ENCODE measurements around the gene GRID1.

The GRID1 gene

DNA sequence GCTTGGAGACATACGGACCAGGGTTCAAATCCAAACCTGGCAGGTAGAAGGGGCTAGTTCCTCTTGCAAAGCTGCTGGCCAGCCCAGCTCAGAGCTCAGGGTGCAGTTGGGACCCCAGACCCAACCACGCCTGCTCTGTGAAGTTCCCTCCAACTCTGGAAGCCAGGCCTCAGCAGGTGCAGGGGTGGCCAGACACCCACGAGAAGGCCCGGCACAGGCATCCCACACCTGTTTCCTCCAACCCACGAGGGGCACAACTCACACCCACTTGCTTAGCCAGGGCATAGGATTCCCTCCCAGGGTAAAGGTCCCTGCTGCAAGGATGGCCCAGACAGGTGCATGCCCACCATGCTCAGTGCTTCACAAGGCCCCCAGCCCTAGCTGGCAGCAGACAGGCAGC, 262.4 kb downstream of the GRID1 start:
- TF ChIP-seq, protein P1, sequence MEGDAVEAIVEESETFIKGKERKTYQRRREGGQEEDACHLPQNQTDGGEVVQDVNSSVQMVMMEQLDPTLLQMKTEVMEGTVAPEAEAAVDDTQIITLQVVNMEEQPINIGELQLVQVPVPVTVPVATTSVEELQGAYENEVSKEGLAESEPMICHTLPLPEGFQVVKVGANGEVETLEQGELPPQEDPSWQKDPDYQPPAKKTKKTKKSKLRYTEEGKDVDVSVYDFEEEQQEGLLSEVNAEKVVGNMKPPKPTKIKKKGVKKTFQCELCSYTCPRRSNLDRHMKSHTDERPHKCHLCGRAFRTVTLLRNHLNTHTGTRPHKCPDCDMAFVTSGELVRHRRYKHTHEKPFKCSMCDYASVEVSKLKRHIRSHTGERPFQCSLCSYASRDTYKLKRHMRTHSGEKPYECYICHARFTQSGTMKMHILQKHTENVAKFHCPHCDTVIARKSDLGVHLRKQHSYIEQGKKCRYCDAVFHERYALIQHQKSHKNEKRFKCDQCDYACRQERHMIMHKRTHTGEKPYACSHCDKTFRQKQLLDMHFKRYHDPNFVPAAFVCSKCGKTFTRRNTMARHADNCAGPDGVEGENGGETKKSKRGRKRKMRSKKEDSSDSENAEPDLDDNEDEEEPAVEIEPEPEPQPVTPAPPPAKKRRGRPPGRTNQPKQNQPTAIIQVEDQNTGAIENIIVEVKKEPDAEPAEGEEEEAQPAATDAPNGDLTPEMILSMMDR (IDR thresholded peaks at IDR 0.05; ENCODE audit: poor library complexity, severe bottlenecking), result no peak
- DNase-seq (ENCODE audit: low spot score) (no peak), ATAC-seq (ENCODE audit: low read depth) (no peak)
- no peak overlapping the region for H3K27ac ChIP-seq (ENCODE audit: poor library complexity, severe bottlenecking)
- no peaks in the 10 kb centered on the region for H3K27me3 ChIP-seq (ENCODE audit: insufficient read depth, poor library complexity, severe bottlenecking)
- no peaks in the 10 kb centered on the region for H3K36me3 ChIP-seq (ENCODE audit: low read depth)
- no peak overlapping the region for H3K4me3 ChIP-seq (ENCODE audit: severe bottlenecking)
- no peaks in the 10 kb centered on the region for H3K9me3 ChIP-seq (ENCODE audit: severe bottlenecking)
- no peaks in the 10 kb centered on the region for H3K4me1 ChIP-seq (ENCODE audit: insufficient read depth, poor library complexity, severe bottlenecking)

DNA sequence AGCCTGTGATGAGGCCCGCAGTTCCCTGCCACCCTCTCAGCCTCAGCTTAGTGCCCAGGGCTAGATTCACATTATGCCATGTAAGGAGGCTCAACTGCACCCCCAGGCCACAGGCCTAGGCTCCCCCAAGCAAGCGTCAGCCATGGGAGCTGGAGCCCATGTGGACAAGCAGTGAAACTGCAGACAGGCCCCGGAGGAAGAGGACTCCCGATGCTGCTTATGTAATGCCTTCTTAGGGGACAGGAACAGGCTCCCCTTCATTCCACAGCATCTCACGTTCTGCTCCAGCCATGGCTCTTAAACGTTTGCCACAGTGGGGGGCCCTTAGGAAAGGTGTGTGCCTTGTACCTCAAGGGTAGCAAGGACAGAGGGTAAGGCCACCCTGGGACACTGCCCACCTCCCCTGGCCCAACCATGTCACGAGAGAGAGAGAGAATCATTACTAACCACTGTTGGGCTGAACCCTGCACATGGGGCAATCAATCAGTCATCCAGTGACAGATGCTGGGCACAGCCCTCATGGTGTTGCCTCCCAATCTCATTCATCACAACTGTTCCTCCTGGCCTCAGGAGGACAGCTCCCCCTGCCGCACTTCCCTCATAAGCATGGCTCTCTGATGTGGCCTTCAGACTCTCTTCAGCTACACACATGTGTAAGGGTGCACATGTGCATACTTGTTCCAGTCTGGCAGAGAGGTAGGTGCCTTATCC, 263.0 kb downstream of the GRID1 start:
- H3K4me3 ChIP-seq (ENCODE audit: severe bottlenecking), result no peak overlapping the region
- H3K27me3 ChIP-seq (ENCODE audit: insufficient read depth, poor library complexity, severe bottlenecking), result no peaks in the 10 kb centered on the region
- no peak overlapping the region for H3K27ac ChIP-seq (ENCODE audit: poor library complexity, severe bottlenecking)
- DNase-seq (ENCODE audit: low spot score) (no peak), ATAC-seq (ENCODE audit: low read depth) (no peak)
- no peaks in the 10 kb centered on the region for H3K36me3 ChIP-seq (ENCODE audit: low read depth)
- H3K4me1 ChIP-seq (ENCODE audit: insufficient read depth, poor library complexity, severe bottlenecking), result no peaks in the 10 kb centered on the region
- TF ChIP-seq, protein P1 (IDR thresholded peaks at IDR 0.05; ENCODE audit: poor library complexity, severe bottlenecking), result no peak
- H3K9me3 ChIP-seq (ENCODE audit: severe bottlenecking), result no peaks in the 10 kb centered on the region

DNA sequence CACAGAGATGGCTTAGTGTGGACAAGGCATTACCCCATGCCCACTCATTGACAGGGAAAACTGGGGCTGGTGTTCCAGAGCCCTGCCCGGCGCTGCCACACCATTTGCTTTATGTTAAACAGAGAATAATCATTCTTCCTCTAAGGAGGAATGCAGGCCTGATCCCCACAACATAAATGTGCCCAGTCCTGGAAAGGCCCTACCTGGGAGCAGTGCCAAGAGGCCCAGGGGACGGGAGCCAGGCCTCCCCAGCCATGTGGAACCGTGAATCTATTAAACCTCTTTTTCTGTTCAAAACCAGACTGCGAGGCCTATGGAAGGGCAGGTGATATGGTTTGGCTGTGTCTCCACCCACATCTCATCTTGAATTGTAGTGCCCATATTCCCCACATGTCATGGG, 264.1 kb downstream of the GRID1 start:
- TF ChIP-seq, protein P1 (IDR thresholded peaks at IDR 0.05; ENCODE audit: poor library complexity, severe bottlenecking), result no peak

DNA sequence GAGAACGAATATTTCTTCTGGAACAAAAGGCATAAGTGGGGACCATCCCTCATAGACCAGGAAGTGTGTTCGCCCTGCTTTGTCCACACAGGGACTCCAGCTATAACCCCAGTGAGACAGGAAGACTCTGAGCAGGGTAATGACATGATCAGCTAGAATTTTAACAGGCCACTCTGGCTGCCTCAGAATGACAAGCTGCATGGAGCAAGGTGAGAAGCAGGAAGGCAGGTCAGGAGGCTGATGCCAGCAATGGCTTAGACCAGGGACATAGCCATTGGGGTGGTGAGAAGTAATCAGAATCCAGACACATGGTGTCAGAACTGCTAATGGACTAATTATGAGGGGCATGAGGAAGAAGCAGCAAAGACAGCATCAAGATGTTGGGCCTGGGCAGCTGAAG, 264.6 kb downstream of the GRID1 start:
- H3K9me3 ChIP-seq (ENCODE audit: severe bottlenecking), result no peaks in the 10 kb centered on the region
- ATAC-seq (ENCODE audit: low read depth), result no peak
- no peak overlapping the region for H3K4me3 ChIP-seq (ENCODE audit: severe bottlenecking)
- H3K36me3 ChIP-seq (ENCODE audit: low read depth), result no peaks in the 10 kb centered on the region
- TF ChIP-seq, protein P1 (IDR thresholded peaks at IDR 0.05; ENCODE audit: poor library complexity, severe bottlenecking), result no peak
- H3K4me1 ChIP-seq (ENCODE audit: insufficient read depth, poor library complexity, severe bottlenecking), result no peaks in the 10 kb centered on the region
- H3K27ac ChIP-seq (ENCODE audit: poor library complexity, severe bottlenecking), result no peak overlapping the region
- H3K27me3 ChIP-seq (ENCODE audit: insufficient read depth, poor library complexity, severe bottlenecking), result no peaks in the 10 kb centered on the region
- no peak for DNase-seq (ENCODE audit: low spot score)

More for the DNA sequence above, 264.1 kb downstream of the GRID1 start:
- H3K4me3 ChIP-seq (ENCODE audit: severe bottlenecking), result no peak overlapping the region
- H3K9me3 ChIP-seq (ENCODE audit: severe bottlenecking), result no peaks in the 10 kb centered on the region
- no peak for DNase-seq (ENCODE audit: low spot score)
- no peaks in the 10 kb centered on the region for H3K36me3 ChIP-seq (ENCODE audit: low read depth)
- H3K27ac ChIP-seq (ENCODE audit: poor library complexity, severe bottlenecking), result no peak overlapping the region
- H3K4me1 ChIP-seq (ENCODE audit: insufficient read depth, poor library complexity, severe bottlenecking), result no peaks in the 10 kb centered on the region
- H3K27me3 ChIP-seq (ENCODE audit: insufficient read depth, poor library complexity, severe bottlenecking), result no peaks in the 10 kb centered on the region
- no peak for ATAC-seq (ENCODE audit: low read depth)

DNA sequence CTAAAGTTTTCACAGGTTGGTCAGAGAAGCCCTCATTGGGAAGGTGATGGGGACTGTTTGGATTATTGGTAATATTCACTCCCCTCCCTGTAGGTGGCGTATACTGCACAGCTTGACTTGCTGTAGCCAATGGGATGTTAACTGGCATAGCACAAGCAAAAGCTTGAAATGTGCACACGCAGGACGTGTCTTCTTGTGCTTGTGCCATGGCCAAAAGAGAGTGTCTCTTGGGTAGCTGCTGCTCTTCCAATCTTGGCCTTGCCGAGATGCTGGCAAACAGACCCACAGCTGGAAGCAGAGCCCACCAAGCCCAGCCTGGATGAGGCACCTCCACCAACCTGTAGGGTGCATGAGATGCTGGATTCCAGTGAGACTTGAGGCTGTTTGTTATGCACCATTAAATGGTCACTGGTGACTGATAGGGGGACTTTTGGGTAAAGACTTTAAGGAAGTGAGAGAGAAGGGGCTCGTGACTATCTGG, 266.0 kb downstream of the GRID1 start:
- no peaks in the 10 kb centered on the region for H3K27me3 ChIP-seq (ENCODE audit: insufficient read depth, poor library complexity, severe bottlenecking)
- DNase-seq (ENCODE audit: low spot score) (no peak), ATAC-seq (ENCODE audit: low read depth) (no peak)
- H3K27ac ChIP-seq (ENCODE audit: poor library complexity, severe bottlenecking), result no peak overlapping the region
- no peak overlapping the region for H3K4me3 ChIP-seq (ENCODE audit: severe bottlenecking)
- no peaks in the 10 kb centered on the region for H3K9me3 ChIP-seq (ENCODE audit: severe bottlenecking)
- H3K36me3 ChIP-seq (ENCODE audit: low read depth), result no peaks in the 10 kb centered on the region
- H3K4me1 ChIP-seq (ENCODE audit: insufficient read depth, poor library complexity, severe bottlenecking), result no peaks in the 10 kb centered on the region
- TF ChIP-seq, protein P1 (IDR thresholded peaks at IDR 0.05; ENCODE audit: poor library complexity, severe bottlenecking), result peak; percentile 47
